HEK293T (cell line): ENCODE data around the gene WAPL.

ENCODE experiments used
- CTCF ChIA-PET: fragments of 350-600 bp; formaldehyde crosslinking; extraction: SDS; loops from one replicate; lab custom pipeline; 2021; ENCODE audit warnings: antibody characterized with exemption, inconsistent platforms; lab: Yijun Ruan, JAX
- POLR2A ChIA-PET: fragments of 350-600 bp; formaldehyde crosslinking; extraction: SDS; loops from one replicate; lab custom pipeline; 2020; ENCODE audit warnings: antibody characterized with exemption, inconsistent platforms; lab: Yijun Ruan, JAX
- DNase-seq: peaks from one replicate; pipeline ENCODE4 v3.0.0; 2012; ENCODE audit warnings: mixed read lengths; ENCODE audit errors: extremely low spot score
- ARNT ChIP-seq: fragments of 450-650 bp; IDR thresholded peaks from 2 replicates; pipeline ENCODE4 v1.6.1; 2017; ENCODE audit warnings: mild to moderate bottlenecking
- BHLHE40 ChIP-seq: fragments of 450-650 bp; IDR thresholded peaks from 2 replicates; pipeline ENCODE4 v1.6.1; 2016; ENCODE audit warnings: mild to moderate bottlenecking, moderate library complexity, borderline replicate concordance
- CTBP1 ChIP-seq: fragments of 450-650 bp; IDR thresholded peaks from 2 replicates; pipeline ENCODE4 v1.6.1; 2016; ENCODE audit warnings: borderline replicate concordance
- ELF4 ChIP-seq: fragments of 450-650 bp; IDR thresholded peaks from 2 replicates; pipeline ENCODE4 v1.6.1; 2017; ENCODE audit warnings: antibody characterized with exemption
- FOXA1 ChIP-seq: fragments of 450-650 bp; IDR thresholded peaks from 2 replicates; pipeline ENCODE4 v1.6.1; 2016; ENCODE audit warnings: mild to moderate bottlenecking
- FOXK2 ChIP-seq: fragments of 450-650 bp; IDR thresholded peaks from 2 replicates; pipeline ENCODE4 v1.6.1; 2016; ENCODE audit warnings: mild to moderate bottlenecking
- FOXM1 ChIP-seq: fragments of 450-650 bp; IDR thresholded peaks from 2 replicates; pipeline ENCODE4 v1.6.1; 2017; ENCODE audit warnings: mild to moderate bottlenecking, borderline replicate concordance
- HDGF ChIP-seq: fragments of 450-650 bp; IDR thresholded peaks from 2 replicates; pipeline ENCODE4 v1.6.1; 2017; ENCODE audit warnings: antibody characterized with exemption, borderline replicate concordance
- L3MBTL2 ChIP-seq: fragments of 450-650 bp; conservative IDR thresholded peaks from 2 replicates; pipeline ENCODE4 v1.6.1; 2016; ENCODE audit warnings: mild to moderate bottlenecking
- LEF1 ChIP-seq: fragments of 450-650 bp; IDR thresholded peaks from 2 replicates; pipeline ENCODE4 v1.6.1; 2017; ENCODE audit warnings: mild to moderate bottlenecking, borderline replicate concordance
- NFRKB ChIP-seq: fragments of 450-650 bp; IDR thresholded peaks from 2 replicates; pipeline ENCODE4 v1.6.1; 2016; ENCODE audit warnings: mild to moderate bottlenecking, moderate library complexity
- PKNOX1 ChIP-seq: fragments of 450-650 bp; IDR thresholded peaks from 2 replicates; pipeline ENCODE4 v1.6.1; 2016
- SP1 ChIP-seq: fragments of 450-650 bp; IDR thresholded peaks from 2 replicates; pipeline ENCODE4 v1.6.1; 2017
- SUZ12 ChIP-seq: fragments of 450-650 bp; IDR thresholded peaks from 2 replicates; pipeline ENCODE4 v1.6.1; 2016; ENCODE audit warnings: mild to moderate bottlenecking
- TARDBP ChIP-seq: fragments of 450-650 bp; IDR thresholded peaks from 2 replicates; pipeline ENCODE4 v1.6.1; 2016
- ZNF384 ChIP-seq: fragments of 450-650 bp; IDR thresholded peaks from 2 replicates; pipeline ENCODE4 v1.6.1; 2016

WAPL gene

GRCh38 chr10:86556532-86556931, 34.9 kb upstream of the WAPL start:
- POLR2A ChIA-PET, result no interaction called here
- no peak for DNase-seq
- TF ChIP-seq PKNOX1 (no peak), ZNF384 (no peak), LEF1 (no peak)

GRCh38 chr10:86553639-86554038, 32.0 kb upstream of the WAPL start:
- CTCF ChIA-PET, result no interaction called here
- POLR2A ChIA-PET, result no interaction called here
- TF ChIP-seq FOXA1, result no peak
- no peak for TF ChIP-seq NFRKB
- TF ChIP-seq CTBP1, result no peak
- no peak for TF ChIP-seq L3MBTL2
- no peak for TF ChIP-seq BHLHE40
- no peak for TF ChIP-seq ZNF384
- no peak for TF ChIP-seq HDGF
- TF ChIP-seq PKNOX1, result no peak
- no peak for TF ChIP-seq SP1
- no peak for TF ChIP-seq ELF4
- TF ChIP-seq TARDBP, result no peak
- TF ChIP-seq FOXK2, result no peak
- TF ChIP-seq FOXM1, result no peak
- no peak for TF ChIP-seq LEF1
- no peak for DNase-seq

More at GRCh38 chr10:86556532-86556931, 34.9 kb upstream of the WAPL start:
- CTCF ChIA-PET, result interaction anchor here (0.6 to 0.8 kb wide), 2 partner anchors 15 to 353 kb away, joined by 3 read pairs; no protein-coding TSS in a partner anchor

- CTCF ChIA-PET, result no interaction called here
Observed at GRCh38 chr10:86553213-86553612, 31.6 kb upstream of the WAPL start.

GRCh38 chr10:86547296-86547695, 25.7 kb upstream of the WAPL start:
- CTCF ChIA-PET, result no interaction called here
- no peak for TF ChIP-seq ARNT
- TF ChIP-seq FOXK2, result no peak
- TF ChIP-seq BHLHE40, result no peak
- TF ChIP-seq ZNF384, result no peak
- TF ChIP-seq NFRKB, result no peak
- TF ChIP-seq CTBP1, result no peak
- no peak for TF ChIP-seq FOXM1
- TF ChIP-seq LEF1, result no peak
- no peak for TF ChIP-seq SUZ12
- POLR2A ChIA-PET, result no interaction called here
- no peak for DNase-seq

More at GRCh38 chr10:86553213-86553612, 31.6 kb upstream of the WAPL start:
- DNase-seq, result no peak
- no peak for TF ChIP-seq HDGF
- TF ChIP-seq PKNOX1, result no peak
- POLR2A ChIA-PET, result no interaction called here

- CTCF ChIA-PET, result no interaction called here
- no peak for DNase-seq
- POLR2A ChIA-PET, result no interaction called here
- TF ChIP-seq NFRKB, result no peak
- no peak for TF ChIP-seq ARNT
- no peak for TF ChIP-seq FOXA1
- TF ChIP-seq CTBP1, result no peak
- no peak for TF ChIP-seq LEF1
- TF ChIP-seq L3MBTL2, result no peak
- no peak for TF ChIP-seq HDGF
- TF ChIP-seq ELF4, result no peak
- no peak for TF ChIP-seq BHLHE40
- no peak for TF ChIP-seq SUZ12
- TF ChIP-seq ZNF384, result no peak
- no peak for TF ChIP-seq TARDBP
- no peak for TF ChIP-seq FOXM1
- TF ChIP-seq PKNOX1, result no peak
- TF ChIP-seq FOXK2, result no peak
- no peak for TF ChIP-seq SP1
Observed at GRCh38 chr10:86545101-86545500, 23.5 kb upstream of the WAPL start.

GRCh38 chr10:86540016-86540415, 18.4 kb upstream of the WAPL start:
- ChIA-PET POLR2A (no interaction called here), CTCF (no interaction called here)
- no peak for DNase-seq
- no peak for TF ChIP-seq L3MBTL2
- TF ChIP-seq SP1, result no peak
- no peak for TF ChIP-seq SUZ12
- no peak for TF ChIP-seq ELF4
- TF ChIP-seq FOXM1, result no peak
- no peak for TF ChIP-seq CTBP1
- no peak for TF ChIP-seq NFRKB
- no peak for TF ChIP-seq ZNF384
- TF ChIP-seq HDGF, result no peak
- TF ChIP-seq TARDBP, result no peak
